SK-N-SH treated with all-trans-retinoic acid at 6 μM for 48 hours (cell line): ENCODE measurements around the gene ITPKB.

ENCODE experiments used
- ATAC-seq: fragments of 200-7000 bp; cut with Tn5 transposase; 3 replicates; pipeline ENCODE4 v1.9.1; 2020; ENCODE audit warnings: mild to moderate bottlenecking, moderate library complexity
- ARNTL ChIP-seq: fragments of 450-650 bp; formaldehyde crosslinking; IDR thresholded peaks from 2 replicates; pipeline ENCODE4 v1.5.0; 2020; ENCODE audit warnings: low read depth, mild to moderate bottlenecking, moderate library complexity, borderline replicate concordance
- BACH2 ChIP-seq: fragments of 250-450 bp; sonication (Bioruptor Pico); IDR thresholded peaks from 2 replicates; pipeline ENCODE4 v1.9.0; 2021; ENCODE audit warnings: mild to moderate bottlenecking, borderline replicate concordance
- CSDC2 ChIP-seq: fragments of 250-450 bp; sonication (Bioruptor Pico); IDR thresholded peaks from 2 replicates; pipeline ENCODE4 v1.5.0; 2020; ENCODE audit warnings: mild to moderate bottlenecking, moderate library complexity
- ESRRG ChIP-seq: fragments of 250-450 bp; sonication (Bioruptor Pico); IDR thresholded peaks from 2 replicates; pipeline ENCODE4 v1.6.1; 2021; ENCODE audit warnings: mild to moderate bottlenecking
- GLIS3 ChIP-seq: fragments of 250-450 bp; sonication (Bioruptor Pico); IDR thresholded peaks from 2 replicates; pipeline ENCODE4 v1.5.0; 2020; ENCODE audit warnings: mild to moderate bottlenecking, moderate library complexity
- ISL1 ChIP-seq: fragments of 250-450 bp; sonication (Bioruptor Pico); IDR thresholded peaks from 2 replicates; pipeline ENCODE4 v2.1.2; 2022; ENCODE audit warnings: mild to moderate bottlenecking, moderate library complexity
- OSR1 ChIP-seq: fragments of 250-450 bp; sonication (Bioruptor Pico); IDR thresholded peaks from 2 replicates; pipeline ENCODE4 v1.8.0; 2022; ENCODE audit warnings: moderate library complexity, mild to moderate bottlenecking, inconsistent platforms
- PPARA ChIP-seq: fragments of 250-450 bp; sonication (Bioruptor Pico); IDR thresholded peaks from 2 replicates; pipeline ENCODE4 v1.5.0; 2020; ENCODE audit warnings: mild to moderate bottlenecking, borderline replicate concordance
- RARB ChIP-seq: fragments of 250-450 bp; sonication (Bioruptor Pico); IDR thresholded peaks from 2 replicates; pipeline ENCODE4 v1.8.0; 2021; ENCODE audit warnings: mild to moderate bottlenecking, moderate library complexity
- SNAI2 ChIP-seq: fragments of 250-450 bp; sonication (Bioruptor Pico); IDR thresholded peaks from 2 replicates; pipeline ENCODE4 v1.5.0; 2020; ENCODE audit warnings: mild to moderate bottlenecking, moderate library complexity
- TCF4 ChIP-seq: fragments of 250-450 bp; sonication (Bioruptor Pico); IDR thresholded peaks from 2 replicates; pipeline ENCODE4 v1.8.0; 2021; ENCODE audit warnings: mild to moderate bottlenecking, moderate library complexity, borderline replicate concordance
- TOX ChIP-seq: fragments of 250-450 bp; sonication (Bioruptor Pico); IDR thresholded peaks from 2 replicates; pipeline ENCODE4 v1.8.0; 2021; ENCODE audit warnings: mild to moderate bottlenecking, moderate library complexity, borderline replicate concordance
- ZC3H10 ChIP-seq: fragments of 250-450 bp; sonication (Bioruptor Pico); IDR thresholded peaks from 2 replicates; pipeline ENCODE4 v1.5.1; 2021; ENCODE audit warnings: mild to moderate bottlenecking, moderate library complexity
- ZFP3 ChIP-seq: fragments of 250-450 bp; sonication (Bioruptor Pico); IDR thresholded peaks from 2 replicates; pipeline ENCODE4 v1.5.0; 2020; ENCODE audit warnings: mild to moderate bottlenecking, moderate library complexity
- ZFP30 ChIP-seq: fragments of 450-650 bp; formaldehyde crosslinking; IDR thresholded peaks from 2 replicates; pipeline ENCODE4 v1.5.0; 2022; ENCODE audit warnings: mild to moderate bottlenecking, moderate library complexity
- ZNF565 ChIP-seq: fragments of 450-650 bp; formaldehyde crosslinking; conservative IDR thresholded peaks from 2 replicates; pipeline ENCODE4 v1.5.0; 2020; ENCODE audit warnings: low read depth, mild to moderate bottlenecking, moderate library complexity
- ZNF70 ChIP-seq: fragments of 450-650 bp; formaldehyde crosslinking; IDR thresholded peaks from 2 replicates; pipeline ENCODE4 v1.5.0; 2020; ENCODE audit warnings: mild to moderate bottlenecking, moderate library complexity
- ZNF8 ChIP-seq: fragments of 450-650 bp; formaldehyde crosslinking; IDR thresholded peaks from 2 replicates; pipeline ENCODE4 v1.5.0; 2020; ENCODE audit warnings: mild to moderate bottlenecking, moderate library complexity
- TF ChIP-seq, protein P1 (sequence below): fragments of 250-450 bp; sonication (Bioruptor Pico); IDR thresholded peaks from 2 replicates; pipeline ENCODE4 v1.5.1; 2020; ENCODE audit warnings: low read depth, mild to moderate bottlenecking, moderate library complexity
- TF ChIP-seq, protein P2 (sequence below): fragments of 250-450 bp; sonication (Bioruptor Pico); IDR thresholded peaks from 2 replicates; pipeline ENCODE4 v1.8.0; 2021; ENCODE audit warnings: low read depth, mild to moderate bottlenecking, moderate library complexity, borderline replicate concordance
- TF ChIP-seq, protein P3 (sequence below): fragments of 250-450 bp; sonication (Bioruptor Pico); IDR thresholded peaks from 2 replicates; pipeline ENCODE4 v1.8.0; 2020; ENCODE audit warnings: mild to moderate bottlenecking, moderate library complexity, borderline replicate concordance
- TF ChIP-seq, protein P4 (sequence below): fragments of 250-450 bp; sonication (Bioruptor Pico); IDR thresholded peaks from 2 replicates; pipeline ENCODE4 v1.5.1; 2021; ENCODE audit warnings: mild to moderate bottlenecking, moderate library complexity
- TF ChIP-seq, protein P5 (sequence below): fragments of 250-450 bp; sonication (Bioruptor Pico); IDR thresholded peaks from 2 replicates; pipeline ENCODE4 v1.5.0; 2020; ENCODE audit warnings: mild to moderate bottlenecking, moderate library complexity

The ITPKB gene

DNA sequence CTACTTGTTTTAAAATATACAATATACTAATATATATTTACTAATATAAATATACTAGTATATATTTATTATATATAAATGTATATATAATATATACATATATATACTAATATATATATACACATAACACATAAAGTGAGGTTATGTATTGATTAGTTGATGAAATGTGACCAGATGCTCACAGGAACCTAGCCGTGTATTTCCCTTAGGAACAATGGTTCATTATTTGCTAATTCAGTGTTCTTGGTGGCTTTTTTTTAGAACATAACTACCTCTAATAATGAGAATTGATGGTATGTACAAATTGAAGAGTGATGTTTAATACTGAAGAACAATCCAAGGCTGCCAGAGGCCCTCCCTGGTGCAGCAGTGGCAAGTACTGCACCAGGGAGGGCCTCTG is 37.9 kb upstream of the ITPKB start:
- no peak for ATAC-seq
- TF ChIP-seq, protein P1, sequence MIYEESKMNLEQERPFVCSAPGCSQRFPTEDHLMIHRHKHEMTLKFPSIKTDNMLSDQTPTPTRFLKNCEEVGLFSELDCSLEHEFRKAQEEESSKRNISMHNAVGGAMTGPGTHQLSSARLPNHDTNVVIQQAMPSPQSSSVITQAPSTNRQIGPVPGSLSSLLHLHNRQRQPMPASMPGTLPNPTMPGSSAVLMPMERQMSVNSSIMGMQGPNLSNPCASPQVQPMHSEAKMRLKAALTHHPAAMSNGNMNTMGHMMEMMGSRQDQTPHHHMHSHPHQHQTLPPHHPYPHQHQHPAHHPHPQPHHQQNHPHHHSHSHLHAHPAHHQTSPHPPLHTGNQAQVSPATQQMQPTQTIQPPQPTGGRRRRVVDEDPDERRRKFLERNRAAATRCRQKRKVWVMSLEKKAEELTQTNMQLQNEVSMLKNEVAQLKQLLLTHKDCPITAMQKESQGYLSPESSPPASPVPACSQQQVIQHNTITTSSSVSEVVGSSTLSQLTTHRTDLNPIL (CRISPR knock-in tag), result no peak
- TF ChIP-seq ZFP30, result no peak
- TF ChIP-seq RARB (CRISPR knock-in tag), result no peak
- TF ChIP-seq ZC3H10 (CRISPR knock-in tag), result no peak
- TF ChIP-seq ZNF565 (CRISPR knock-in tag), result no peak
- no peak for TF ChIP-seq CSDC2
- no peak for TF ChIP-seq TCF4 (CRISPR knock-in tag)
- TF ChIP-seq BACH2 (CRISPR knock-in tag), result no peak
- TF ChIP-seq ARNTL (CRISPR knock-in tag), result no peak
- no peak for TF ChIP-seq ISL1
- no peak for TF ChIP-seq OSR1 (CRISPR knock-in tag)
- TF ChIP-seq, protein P2, sequence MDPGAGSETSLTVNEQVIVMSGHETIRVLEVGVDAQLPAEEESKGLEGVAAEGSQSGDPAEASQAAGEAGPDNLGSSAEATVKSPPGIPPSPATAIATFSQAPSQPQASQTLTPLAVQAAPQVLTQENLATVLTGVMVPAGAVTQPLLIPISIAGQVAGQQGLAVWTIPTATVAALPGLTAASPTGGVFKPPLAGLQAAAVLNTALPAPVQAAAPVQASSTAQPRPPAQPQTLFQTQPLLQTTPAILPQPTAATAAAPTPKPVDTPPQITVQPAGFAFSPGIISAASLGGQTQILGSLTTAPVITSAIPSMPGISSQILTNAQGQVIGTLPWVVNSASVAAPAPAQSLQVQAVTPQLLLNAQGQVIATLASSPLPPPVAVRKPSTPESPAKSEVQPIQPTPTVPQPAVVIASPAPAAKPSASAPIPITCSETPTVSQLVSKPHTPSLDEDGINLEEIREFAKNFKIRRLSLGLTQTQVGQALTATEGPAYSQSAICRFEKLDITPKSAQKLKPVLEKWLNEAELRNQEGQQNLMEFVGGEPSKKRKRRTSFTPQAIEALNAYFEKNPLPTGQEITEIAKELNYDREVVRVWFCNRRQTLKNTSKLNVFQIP (CRISPR knock-in tag), result no peak
- no peak for TF ChIP-seq GLIS3 (CRISPR knock-in tag)
- TF ChIP-seq ZFP3 (CRISPR knock-in tag), result no peak
- no peak for TF ChIP-seq ZNF8
- no peak for TF ChIP-seq ESRRG (CRISPR knock-in tag)
- TF ChIP-seq, protein P3, sequence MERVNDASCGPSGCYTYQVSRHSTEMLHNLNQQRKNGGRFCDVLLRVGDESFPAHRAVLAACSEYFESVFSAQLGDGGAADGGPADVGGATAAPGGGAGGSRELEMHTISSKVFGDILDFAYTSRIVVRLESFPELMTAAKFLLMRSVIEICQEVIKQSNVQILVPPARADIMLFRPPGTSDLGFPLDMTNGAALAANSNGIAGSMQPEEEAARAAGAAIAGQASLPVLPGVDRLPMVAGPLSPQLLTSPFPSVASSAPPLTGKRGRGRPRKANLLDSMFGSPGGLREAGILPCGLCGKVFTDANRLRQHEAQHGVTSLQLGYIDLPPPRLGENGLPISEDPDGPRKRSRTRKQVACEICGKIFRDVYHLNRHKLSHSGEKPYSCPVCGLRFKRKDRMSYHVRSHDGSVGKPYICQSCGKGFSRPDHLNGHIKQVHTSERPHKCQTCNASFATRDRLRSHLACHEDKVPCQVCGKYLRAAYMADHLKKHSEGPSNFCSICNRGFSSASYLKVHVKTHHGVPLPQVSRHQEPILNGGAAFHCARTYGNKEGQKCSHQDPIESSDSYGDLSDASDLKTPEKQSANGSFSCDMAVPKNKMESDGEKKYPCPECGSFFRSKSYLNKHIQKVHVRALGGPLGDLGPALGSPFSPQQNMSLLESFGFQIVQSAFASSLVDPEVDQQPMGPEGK (CRISPR knock-in tag), result no peak
- TF ChIP-seq, protein P4, sequence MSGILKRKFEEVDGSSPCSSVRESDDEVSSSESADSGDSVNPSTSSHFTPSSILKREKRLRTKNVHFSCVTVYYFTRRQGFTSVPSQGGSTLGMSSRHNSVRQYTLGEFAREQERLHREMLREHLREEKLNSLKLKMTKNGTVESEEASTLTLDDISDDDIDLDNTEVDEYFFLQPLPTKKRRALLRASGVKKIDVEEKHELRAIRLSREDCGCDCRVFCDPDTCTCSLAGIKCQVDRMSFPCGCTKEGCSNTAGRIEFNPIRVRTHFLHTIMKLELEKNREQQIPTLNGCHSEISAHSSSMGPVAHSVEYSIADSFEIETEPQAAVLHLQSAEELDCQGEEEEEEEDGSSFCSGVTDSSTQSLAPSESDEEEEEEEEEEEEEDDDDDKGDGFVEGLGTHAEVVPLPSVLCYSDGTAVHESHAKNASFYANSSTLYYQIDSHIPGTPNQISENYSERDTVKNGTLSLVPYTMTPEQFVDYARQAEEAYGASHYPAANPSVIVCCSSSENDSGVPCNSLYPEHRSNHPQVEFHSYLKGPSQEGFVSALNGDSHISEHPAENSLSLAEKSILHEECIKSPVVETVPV (CRISPR knock-in tag), result no peak
- TF ChIP-seq, all 23 proteins: peak for 0

DNA sequence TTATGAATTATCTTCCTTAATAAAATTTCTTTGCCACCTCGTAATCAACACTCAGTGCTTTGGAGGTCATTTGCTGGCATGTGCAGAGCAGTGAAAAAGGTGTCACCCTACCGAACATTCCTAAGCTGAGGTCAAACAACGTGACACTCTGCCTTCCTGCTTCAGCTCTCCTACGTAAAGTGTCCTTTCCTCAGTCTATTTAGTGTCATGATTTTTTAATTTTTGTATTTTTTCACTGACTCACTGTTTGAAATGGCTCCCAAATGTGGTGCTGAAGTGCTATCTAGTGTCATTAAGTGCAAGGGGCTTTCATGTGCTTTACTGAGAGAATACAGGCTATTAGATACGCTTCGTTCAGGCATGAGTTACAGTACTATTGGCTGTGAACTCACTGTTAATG is 37.0 kb upstream of the ITPKB start:
- ATAC-seq, result no peak
- TF ChIP-seq ZC3H10 (CRISPR knock-in tag), result no peak
- no peak for TF ChIP-seq ZFP3 (CRISPR knock-in tag)
- no peak for TF ChIP-seq ZNF70
- TF ChIP-seq OSR1 (CRISPR knock-in tag), result no peak
- TF ChIP-seq TOX, result no peak
- TF ChIP-seq ISL1, result no peak
- TF ChIP-seq PPARA (CRISPR knock-in tag), result no peak
- TF ChIP-seq ZFP30, result no peak
- no peak for TF ChIP-seq GLIS3 (CRISPR knock-in tag)
- no peak for TF ChIP-seq SNAI2 (CRISPR knock-in tag)
- no peak for TF ChIP-seq CSDC2
- TF ChIP-seq, protein P5, sequence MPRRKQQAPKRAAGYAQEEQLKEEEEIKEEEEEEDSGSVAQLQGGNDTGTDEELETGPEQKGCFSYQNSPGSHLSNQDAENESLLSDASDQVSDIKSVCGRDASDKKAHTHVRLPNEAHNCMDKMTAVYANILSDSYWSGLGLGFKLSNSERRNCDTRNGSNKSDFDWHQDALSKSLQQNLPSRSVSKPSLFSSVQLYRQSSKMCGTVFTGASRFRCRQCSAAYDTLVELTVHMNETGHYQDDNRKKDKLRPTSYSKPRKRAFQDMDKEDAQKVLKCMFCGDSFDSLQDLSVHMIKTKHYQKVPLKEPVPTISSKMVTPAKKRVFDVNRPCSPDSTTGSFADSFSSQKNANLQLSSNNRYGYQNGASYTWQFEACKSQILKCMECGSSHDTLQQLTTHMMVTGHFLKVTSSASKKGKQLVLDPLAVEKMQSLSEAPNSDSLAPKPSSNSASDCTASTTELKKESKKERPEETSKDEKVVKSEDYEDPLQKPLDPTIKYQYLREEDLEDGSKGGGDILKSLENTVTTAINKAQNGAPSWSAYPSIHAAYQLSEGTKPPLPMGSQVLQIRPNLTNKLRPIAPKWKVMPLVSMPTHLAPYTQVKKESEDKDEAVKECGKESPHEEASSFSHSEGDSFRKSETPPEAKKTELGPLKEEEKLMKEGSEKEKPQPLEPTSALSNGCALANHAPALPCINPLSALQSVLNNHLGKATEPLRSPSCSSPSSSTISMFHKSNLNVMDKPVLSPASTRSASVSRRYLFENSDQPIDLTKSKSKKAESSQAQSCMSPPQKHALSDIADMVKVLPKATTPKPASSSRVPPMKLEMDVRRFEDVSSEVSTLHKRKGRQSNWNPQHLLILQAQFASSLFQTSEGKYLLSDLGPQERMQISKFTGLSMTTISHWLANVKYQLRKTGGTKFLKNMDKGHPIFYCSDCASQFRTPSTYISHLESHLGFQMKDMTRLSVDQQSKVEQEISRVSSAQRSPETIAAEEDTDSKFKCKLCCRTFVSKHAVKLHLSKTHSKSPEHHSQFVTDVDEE (CRISPR knock-in tag), result no peak
- TF ChIP-seq, protein P2 (CRISPR knock-in tag), result no peak
- TF ChIP-seq TCF4 (CRISPR knock-in tag), result no peak
